Activated CD8-positive, alpha-beta T cell treated with anti-CD3 and anti-CD28 coated beads for 36 hours (primary cell): Measurements from ENCODE around the gene CALY. TPM values are rescaled to one million over a fixed set of nuclear protein-coding genes. Genes with fewer than 3 reads are reported as not detected.

Source experiments
- ATAC-seq: fragments of 200-7000 bp; cut with Tn5 transposase; one replicate; pipeline ENCODE4 v1.10.0; 2021; ENCODE audit warnings: mild to moderate bottlenecking, moderate library complexity
- CTCF ChIA-PET: fragments of 350-600 bp; sonication (Branson Sonifier 250); formaldehyde crosslinking; loops from one replicate; lab custom pipeline; 2021; ENCODE audit warnings: antibody characterized with exemption; lab: Charles Lee
- POLR2A ChIA-PET: fragments of 350-600 bp; sonication (Branson Sonifier 250); formaldehyde crosslinking; loops from one replicate; lab custom pipeline; 2021; ENCODE audit warnings: antibody characterized with exemption; lab: Charles Lee
- DNase-seq: peaks from one replicate; pipeline ENCODE4 v3.0.0-alpha.2; 2020
- H3K27ac Mint-ChIP-seq: one replicate; pipeline ENCODE4 v1.8.0; 2021; ENCODE audit warnings: mild to moderate bottlenecking, mixed read lengths
- H3K27me3 Mint-ChIP-seq: one replicate; pipeline ENCODE4 v1.8.0; 2021; ENCODE audit warnings: mixed read lengths
- H3K36me3 Mint-ChIP-seq: one replicate; pipeline ENCODE4 v1.8.0; 2021; ENCODE audit warnings: low read depth, mixed read lengths
- H3K4me1 Mint-ChIP-seq: one replicate; pipeline ENCODE4 v1.8.0; 2021; ENCODE audit warnings: low read depth, mixed read lengths
- H3K4me3 Mint-ChIP-seq: one replicate; pipeline ENCODE4 v1.8.0; 2021; ENCODE audit warnings: mild to moderate bottlenecking, moderate library complexity, mixed read lengths
- H3K9me3 Mint-ChIP-seq: one replicate; pipeline ENCODE4 v1.8.0; 2021; ENCODE audit warnings: mixed read lengths
- intact Hi-C: fragments of 100-400 bp; cut with micrococcal nuclease; formaldehyde crosslinking; loops from one replicate; pipeline ENCODE4 v1.10.0; 2022
- total RNA-seq, 2 experiments: library from RNA; stranded (reverse); gene quantifications; one replicate each; pipeline ENCODE4 v1.2.3, GENCODE V29; 2021
- TF ChIP-seq, protein P1 (sequence below): fragments of 200-600 bp; IDR thresholded peaks from one replicate; pipeline ENCODE4 v1.8.0; 2022; ENCODE audit warnings: antibody characterized with exemption, mild to moderate bottlenecking

Gene CALY
- total RNA-seq, 2 experiments from 2014 or later: not detected

DNA sequence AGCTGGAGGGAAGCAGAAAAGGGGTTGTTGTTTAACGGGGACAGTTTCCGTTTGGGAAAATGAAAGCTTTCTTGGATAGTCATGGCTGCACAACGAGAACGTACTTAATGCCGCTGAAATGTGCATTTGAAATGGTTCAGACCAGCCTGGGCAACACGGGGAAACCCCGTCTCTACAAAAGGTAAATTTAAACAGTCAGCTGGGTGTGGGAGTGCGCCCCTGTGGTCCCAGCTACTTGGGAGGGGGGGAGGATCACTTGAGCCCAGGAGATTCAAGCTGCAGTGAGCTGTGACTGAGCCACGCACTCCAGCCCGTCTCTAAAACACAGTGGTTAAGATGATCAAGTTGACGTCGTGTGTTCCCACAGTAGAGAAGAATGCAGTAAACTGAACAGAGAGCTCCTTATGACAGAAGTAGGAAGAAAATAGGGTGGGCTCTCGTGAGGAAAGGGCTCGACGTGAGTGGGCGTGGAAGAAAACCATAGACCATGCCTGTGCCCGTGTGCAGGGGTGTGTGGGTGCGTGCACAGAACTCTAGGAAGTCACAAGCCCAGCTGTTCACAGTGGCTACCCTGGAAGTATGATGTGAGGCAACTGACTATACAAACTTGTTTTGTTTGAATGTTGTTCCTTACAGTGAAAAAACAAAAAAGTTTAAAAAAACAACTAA lies 25.2 kb upstream of the CALY start:
- Mint-ChIP-seq H3K4me3 (no peak overlapping the region), H3K4me1 (peaks cover 12% of the 10 kb centered on the region), H3K27ac (peak overlapping the region; percentile 56), H3K27me3 (no peaks in the 10 kb centered on the region), H3K36me3 (peaks cover 8% of the 10 kb centered on the region), H3K9me3 (no peaks in the 10 kb centered on the region)
- DNase-seq (peak; percentile 32), ATAC-seq (no peak)
- POLR2A ChIA-PET: interaction anchor here (1.1 to 1.8 kb wide), 7 partner anchors 8 to 58 kb away, joined by 3 to 8 read pairs (median 4); partner anchors contain the start of gene ECHS1
- intact Hi-C loops: no loop called here
- CTCF ChIA-PET: interaction anchor here (0.5 to 3.7 kb wide), 6 partner anchors 9 to 54 kb away, joined by 3 to 25 read pairs (median 3); partner anchors contain the start of gene ECHS1
- TF ChIP-seq, protein P1, sequence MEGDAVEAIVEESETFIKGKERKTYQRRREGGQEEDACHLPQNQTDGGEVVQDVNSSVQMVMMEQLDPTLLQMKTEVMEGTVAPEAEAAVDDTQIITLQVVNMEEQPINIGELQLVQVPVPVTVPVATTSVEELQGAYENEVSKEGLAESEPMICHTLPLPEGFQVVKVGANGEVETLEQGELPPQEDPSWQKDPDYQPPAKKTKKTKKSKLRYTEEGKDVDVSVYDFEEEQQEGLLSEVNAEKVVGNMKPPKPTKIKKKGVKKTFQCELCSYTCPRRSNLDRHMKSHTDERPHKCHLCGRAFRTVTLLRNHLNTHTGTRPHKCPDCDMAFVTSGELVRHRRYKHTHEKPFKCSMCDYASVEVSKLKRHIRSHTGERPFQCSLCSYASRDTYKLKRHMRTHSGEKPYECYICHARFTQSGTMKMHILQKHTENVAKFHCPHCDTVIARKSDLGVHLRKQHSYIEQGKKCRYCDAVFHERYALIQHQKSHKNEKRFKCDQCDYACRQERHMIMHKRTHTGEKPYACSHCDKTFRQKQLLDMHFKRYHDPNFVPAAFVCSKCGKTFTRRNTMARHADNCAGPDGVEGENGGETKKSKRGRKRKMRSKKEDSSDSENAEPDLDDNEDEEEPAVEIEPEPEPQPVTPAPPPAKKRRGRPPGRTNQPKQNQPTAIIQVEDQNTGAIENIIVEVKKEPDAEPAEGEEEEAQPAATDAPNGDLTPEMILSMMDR: no peak

DNA sequence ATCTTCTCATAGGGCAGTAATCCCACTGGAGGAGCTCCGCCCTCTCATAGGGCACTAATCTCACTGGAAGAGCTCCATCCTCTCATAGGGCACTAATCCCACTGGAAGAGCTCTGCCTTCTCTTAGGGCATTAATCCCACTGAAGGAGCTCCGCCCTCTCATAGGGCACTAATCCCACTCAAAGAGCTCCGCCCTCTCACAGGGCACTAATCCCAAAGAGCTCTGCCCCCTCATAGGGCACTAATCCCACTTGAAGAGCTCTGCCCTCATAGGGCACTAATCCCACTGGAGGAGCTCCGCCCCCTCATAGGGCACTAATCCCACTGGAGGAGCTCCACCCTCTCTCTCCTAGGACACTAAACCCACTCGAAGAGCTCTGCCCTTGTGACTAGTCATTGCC lies 24.5 kb upstream of the CALY start:
- DNase-seq: no peak
- CTCF ChIA-PET: interaction anchor here (0.5 to 3.7 kb wide), 7 partner anchors 8 to 53 kb away, joined by 3 to 25 read pairs (median 3); partner anchors contain the start of gene ECHS1
- no peak for ATAC-seq
- Mint-ChIP-seq H3K4me3 (no peak overlapping the region), H3K36me3 (peaks cover 10% of the 10 kb centered on the region), H3K4me1 (peaks cover 12% of the 10 kb centered on the region), H3K27ac (peak overlapping the region; percentile 56), H3K9me3 (no peaks in the 10 kb centered on the region), H3K27me3 (no peaks in the 10 kb centered on the region)
- POLR2A ChIA-PET: interaction anchor here (0.6 to 1.8 kb wide), 10 partner anchors 8 to 86 kb away, joined by 3 to 8 read pairs (median 3); partner anchors contain the start of gene ECHS1
- intact Hi-C loops: no loop called here
- TF ChIP-seq, protein P1: no peak

GRCh38 chr10:133359972-133360610 lies 23.4 kb upstream of the CALY start:
- DNase-seq: no peak
- Mint-ChIP-seq H3K27ac (no peak overlapping the region), H3K27me3 (no peaks in the 10 kb centered on the region), H3K9me3 (no peaks in the 10 kb centered on the region), H3K4me1 (peaks cover 14% of the 10 kb centered on the region), H3K36me3 (peaks cover 14% of the 10 kb centered on the region), H3K4me3 (no peak overlapping the region)
- ChIA-PET POLR2A (interaction anchor here (0.8 to 1.8 kb wide), 2 partner anchors 12 to 30 kb away, joined by 3 to 8 read pairs; partner anchors contain the start of gene ECHS1), CTCF (interaction anchor here (1.1 to 3.7 kb wide), 2 partner anchors 30 to 45 kb away, joined by 3 to 25 read pairs; no protein-coding TSS in a partner anchor)
- TF ChIP-seq, protein P1: no peak
- no peak for ATAC-seq
- intact Hi-C loops: no loop called here

DNA sequence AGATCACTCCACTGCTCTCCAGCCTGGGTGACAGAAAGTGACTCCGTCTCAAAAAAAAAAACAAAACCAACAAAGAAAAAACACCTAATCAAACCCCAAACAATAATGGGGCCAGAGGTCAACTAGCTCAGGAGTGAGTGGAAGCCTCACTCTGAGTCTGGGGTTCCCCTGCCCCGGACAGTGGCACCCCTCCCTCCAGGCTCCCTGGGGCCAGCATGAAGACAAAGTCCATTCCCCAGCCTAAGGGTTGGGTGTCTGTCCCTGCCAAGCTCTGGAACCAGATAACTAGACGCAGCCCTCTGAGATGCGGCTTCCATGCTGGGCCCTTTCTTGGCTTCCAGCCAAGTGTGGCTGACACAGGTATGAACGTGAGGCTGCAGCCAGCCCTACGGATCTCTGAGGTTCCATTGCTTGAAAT lies 22.9 kb upstream of the CALY start:
- intact Hi-C loops: no loop called here
- H3K4me1 Mint-ChIP-seq: peaks cover 14% of the 10 kb centered on the region
- H3K27me3 Mint-ChIP-seq: no peaks in the 10 kb centered on the region
- ChIA-PET CTCF (no interaction called here), POLR2A (no interaction called here)
- H3K36me3 Mint-ChIP-seq: peaks cover 14% of the 10 kb centered on the region
- H3K9me3 Mint-ChIP-seq: no peaks in the 10 kb centered on the region
- TF ChIP-seq, protein P1: no peak
- H3K4me3 Mint-ChIP-seq: no peak overlapping the region
- DNase-seq (peak; percentile 33), ATAC-seq (no peak)
- no peak overlapping the region for H3K27ac Mint-ChIP-seq
